Thyroid gland (tissue), 4 donors: ENCODE measurements around the gene HS3ST2. TPM values are rescaled to one million over a fixed set of nuclear protein-coding genes. Genes with fewer than 3 reads are reported as not detected.

Source experiments
- DNase-seq, 2 donors: peaks; one replicate each; pipeline ENCODE4 v3.0.0-alpha.2; 2019
- H3K27ac ChIP-seq, 3 donors: fragments of 200-600 bp; sonication (generic); 1 replicate in 2 of 3; 2 replicates in 1 of 3; pipeline ENCODE4 v1.5.1; 2016 to 2019; ENCODE audit warnings: mild to moderate bottlenecking in 1 of 3, moderate library complexity in 1 of 3
- H3K27me3 ChIP-seq: fragments of 200-600 bp; sonication (generic); one replicate; pipeline ENCODE4 v1.5.1; 2019
- H3K36me3 ChIP-seq, 2 donors: fragments of 200-600 bp; sonication (generic); one replicate each; pipeline ENCODE4 v1.5.1; 2016 to 2019
- H3K4me1 ChIP-seq, 2 donors: fragments of 200-600 bp; sonication (generic); one replicate each; pipeline ENCODE4 v1.5.1; 2017 to 2019
- H3K4me3 ChIP-seq, 3 donors: fragments of 200-600 bp; sonication (generic); replicated peaks in 1 of 3; 1 replicate in 2 of 3; 2 replicates in 1 of 3; pipeline ENCODE4 v1.5.1; 2016; ENCODE audit warnings: mild to moderate bottlenecking in 1 of 3
- H3K9me3 ChIP-seq: fragments of 200-600 bp; sonication (generic); one replicate; pipeline ENCODE4 v1.5.1; 2017
- POLR2A ChIP-seq, 2 donors: fragments of 450-650 bp; IDR thresholded peaks; one replicate each; pipeline ENCODE4 v1.6.1; 2017; ENCODE audit warnings: antibody characterized with exemption in 2 of 2, mild to moderate bottlenecking in 2 of 2, moderate library complexity in 1 of 2
- WGBS, 2 donors: methylation state at CpG; one replicate each; pipeline ENCODE4 v1.1.5; 2017; 5-methylcytosine and 5-hydroxymethylcytosine counted together
- intact Hi-C: fragments of 100-400 bp; cut with DNase I; formaldehyde crosslinking; loops from one replicate; pipeline ENCODE4 v1.15.1; 2023
- total RNA-seq, 4 donors: library from RNA; depleted of rRNA; stranded (reverse); fragments of >200 nt; gene quantifications; one replicate each; pipeline ENCODE4 v1.2.3, GENCODE V29; 2016
- TF ChIP-seq, protein P1 (sequence below), 6 experiments: fragments of 200-600 bp in 3 of 6; fragments of 450-650 bp in 3 of 6; sonication (generic) in 3 of 6; IDR thresholded peaks; one replicate each; pipeline ENCODE4 v1.5.1; 2016 to 2019; ENCODE audit warnings: antibody characterized with exemption in 6 of 6, mild to moderate bottlenecking in 2 of 6, inconsistent platforms in 1 of 6, moderate library complexity in 1 of 6

HS3ST2 gene
- total RNA-seq, 4 donors from 2014 or later: 0.88 to 7.0 (median 3.7) TPM

- no peaks in the 10 kb centered on the region for H3K27me3 ChIP-seq
- TF ChIP-seq POLR2A (IDR thresholded peaks at IDR 0.05): no peak
- TF ChIP-seq, protein P1, sequence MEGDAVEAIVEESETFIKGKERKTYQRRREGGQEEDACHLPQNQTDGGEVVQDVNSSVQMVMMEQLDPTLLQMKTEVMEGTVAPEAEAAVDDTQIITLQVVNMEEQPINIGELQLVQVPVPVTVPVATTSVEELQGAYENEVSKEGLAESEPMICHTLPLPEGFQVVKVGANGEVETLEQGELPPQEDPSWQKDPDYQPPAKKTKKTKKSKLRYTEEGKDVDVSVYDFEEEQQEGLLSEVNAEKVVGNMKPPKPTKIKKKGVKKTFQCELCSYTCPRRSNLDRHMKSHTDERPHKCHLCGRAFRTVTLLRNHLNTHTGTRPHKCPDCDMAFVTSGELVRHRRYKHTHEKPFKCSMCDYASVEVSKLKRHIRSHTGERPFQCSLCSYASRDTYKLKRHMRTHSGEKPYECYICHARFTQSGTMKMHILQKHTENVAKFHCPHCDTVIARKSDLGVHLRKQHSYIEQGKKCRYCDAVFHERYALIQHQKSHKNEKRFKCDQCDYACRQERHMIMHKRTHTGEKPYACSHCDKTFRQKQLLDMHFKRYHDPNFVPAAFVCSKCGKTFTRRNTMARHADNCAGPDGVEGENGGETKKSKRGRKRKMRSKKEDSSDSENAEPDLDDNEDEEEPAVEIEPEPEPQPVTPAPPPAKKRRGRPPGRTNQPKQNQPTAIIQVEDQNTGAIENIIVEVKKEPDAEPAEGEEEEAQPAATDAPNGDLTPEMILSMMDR (IDR thresholded peaks at IDR 0.05): no peak
- no peak overlapping the region for H3K4me3 ChIP-seq
Measured at GRCh38 chr16:22871861-22872260, 57.9 kb downstream of the HS3ST2 start.

GRCh38 chr16:22874394-22874793 is 60.4 kb downstream of the HS3ST2 start:
- Histone ChIP-seq H3K9me3 (no peaks in the 10 kb centered on the region), H3K4me3 (no peak overlapping the region), H3K27me3 (no peaks in the 10 kb centered on the region), H3K36me3 (no peaks in the 10 kb centered on the region), H3K4me1 (no peaks in the 10 kb centered on the region), H3K27ac (no peak overlapping the region)
- DNase-seq: no peak
- intact Hi-C loops: no loop called here
- no peak for TF ChIP-seq POLR2A (IDR thresholded peaks at IDR 0.05)
- 75 to 82% methylated on average over 4 of the region's 4 CpGs for WGBS, 2 donors

More at GRCh38 chr16:22871861-22872260, 57.9 kb downstream of the HS3ST2 start:
- 68 to 76% methylated on average over 4 of the region's 4 CpGs for WGBS, 2 donors
- Histone ChIP-seq H3K27ac (no peak overlapping the region), H3K36me3 (no peaks in the 10 kb centered on the region), H3K4me1 (no peaks in the 10 kb centered on the region), H3K9me3 (no peaks in the 10 kb centered on the region)
- no peak for DNase-seq
- intact Hi-C loops: no loop called here

GRCh38 chr16:22878955-22879354 is 65.0 kb downstream of the HS3ST2 start:
- Histone ChIP-seq H3K4me1 (no peaks in the 10 kb centered on the region), H3K9me3 (no peaks in the 10 kb centered on the region), H3K36me3 (no peaks in the 10 kb centered on the region), H3K27me3 (no peaks in the 10 kb centered on the region), H3K27ac (no peak overlapping the region), H3K4me3 (no peak overlapping the region)
- DNase-seq: no peak
- intact Hi-C loops: no loop called here
- TF ChIP-seq, protein P1 (IDR thresholded peaks at IDR 0.05): no peak
- TF ChIP-seq POLR2A (IDR thresholded peaks at IDR 0.05): no peak
- 80 to 86% methylated on average over 6 of the region's 6 CpGs for WGBS, 2 donors

- no peaks in the 10 kb centered on the region for H3K27me3 ChIP-seq
- no peaks in the 10 kb centered on the region for H3K9me3 ChIP-seq
- H3K4me1 ChIP-seq: no peaks in the 10 kb centered on the region
- H3K27ac ChIP-seq: no peak overlapping the region
- no peak for TF ChIP-seq POLR2A (IDR thresholded peaks at IDR 0.05)
- 59 to 62% methylated on average over 5 to 6 of the region's 6 CpGs for WGBS, 2 donors
- no peak overlapping the region for H3K4me3 ChIP-seq
- H3K36me3 ChIP-seq: no peaks in the 10 kb centered on the region
- no peak for DNase-seq
- intact Hi-C loops: no loop called here
Measured at GRCh38 chr16:22879466-22879865, 65.5 kb downstream of the HS3ST2 start.

- no peaks in the 10 kb centered on the region for H3K4me1 ChIP-seq
- no peak for DNase-seq
- H3K36me3 ChIP-seq: no peaks in the 10 kb centered on the region
- no peak overlapping the region for H3K27ac ChIP-seq
- H3K27me3 ChIP-seq: no peaks in the 10 kb centered on the region
- TF ChIP-seq POLR2A (IDR thresholded peaks at IDR 0.05): no peak
- TF ChIP-seq, protein P1 (IDR thresholded peaks at IDR 0.05): no peak
- intact Hi-C loops: no loop called here
- H3K4me3 ChIP-seq: no peak overlapping the region
- H3K9me3 ChIP-seq: no peaks in the 10 kb centered on the region
Measured at GRCh38 chr16:22882981-22883380, 69.0 kb downstream of the HS3ST2 start.

DNA sequence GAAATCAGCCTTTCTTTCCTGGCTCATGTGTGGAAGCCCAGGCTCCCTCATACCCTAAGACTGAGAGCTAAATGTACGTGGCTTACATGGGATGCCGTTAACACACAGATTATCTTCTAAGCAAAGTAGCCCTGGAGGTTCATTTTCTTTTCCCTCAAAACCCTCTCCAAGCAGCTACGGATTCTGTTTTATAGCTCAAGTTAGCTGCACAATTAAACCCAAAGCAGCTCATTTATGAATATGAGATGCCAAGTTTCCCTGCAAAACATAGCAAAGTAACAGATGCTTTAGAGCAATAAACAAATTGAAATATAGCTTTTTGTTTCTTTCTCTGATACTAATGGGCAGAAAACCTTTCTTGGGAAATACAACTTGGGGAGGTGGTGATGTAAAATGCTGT is 72.0 kb downstream of the HS3ST2 start:
- Histone ChIP-seq H3K36me3 (no peaks in the 10 kb centered on the region), H3K4me3 (no peak overlapping the region), H3K9me3 (no peaks in the 10 kb centered on the region), H3K27me3 (no peaks in the 10 kb centered on the region), H3K27ac (no peak overlapping the region), H3K4me1 (no peaks in the 10 kb centered on the region)
- TF ChIP-seq, protein P1 (IDR thresholded peaks at IDR 0.05): no peak
- TF ChIP-seq POLR2A (IDR thresholded peaks at IDR 0.05): no peak
- 76 to 90% methylated on average over 3 of the region's 3 CpGs for WGBS, 2 donors
- intact Hi-C loops: no loop called here
- DNase-seq: no peak
